D721Med (cell line): ENCODE measurements around the gene CAPN5.

Experiments used
- DNase-seq: peaks from one replicate; pipeline ENCODE4 v3.0.0; 2011; ENCODE audit warnings: low spot score; ENCODE audit not compliant: insufficient read length
- FAIRE-seq: peaks from 2 replicates; lab custom pipeline; 2011; peaks lifted over from hg19 to GRCh38; lab: Jason Lieb, UNC
- TF ChIP-seq, protein P1 (sequence below): IDR thresholded peaks from 2 replicates; pipeline ENCODE4 v1.5.1; 2012; ENCODE audit warnings: mild to moderate bottlenecking, control low read depth; ENCODE audit not compliant: insufficient read depth; ENCODE audit errors: missing control alignments

The CAPN5 gene

DNA sequence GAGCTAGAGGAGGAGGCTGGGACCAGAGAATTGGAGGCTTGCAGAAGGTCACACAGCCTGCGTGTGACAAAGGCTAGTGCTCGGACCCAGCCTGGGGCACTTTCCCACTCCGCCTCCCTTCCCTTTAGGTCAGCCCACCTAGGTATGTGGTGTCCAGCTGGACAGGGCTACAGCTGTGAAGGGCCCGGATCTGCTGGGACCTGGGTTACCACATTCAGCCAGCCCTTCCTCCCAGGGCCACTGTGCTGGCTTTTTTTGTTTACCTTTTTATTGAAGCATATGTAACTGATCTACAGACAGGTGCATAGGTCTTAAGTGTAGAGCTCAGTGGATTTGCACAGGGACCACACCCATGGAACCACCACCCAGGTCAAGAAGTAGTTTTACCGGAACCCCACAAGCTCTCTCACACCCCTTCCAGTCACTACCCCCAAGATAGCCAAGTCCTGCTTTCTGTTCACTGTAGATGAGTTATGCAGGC is 8.7 kb downstream of the CAPN5 start:
- TF ChIP-seq, protein P1, sequence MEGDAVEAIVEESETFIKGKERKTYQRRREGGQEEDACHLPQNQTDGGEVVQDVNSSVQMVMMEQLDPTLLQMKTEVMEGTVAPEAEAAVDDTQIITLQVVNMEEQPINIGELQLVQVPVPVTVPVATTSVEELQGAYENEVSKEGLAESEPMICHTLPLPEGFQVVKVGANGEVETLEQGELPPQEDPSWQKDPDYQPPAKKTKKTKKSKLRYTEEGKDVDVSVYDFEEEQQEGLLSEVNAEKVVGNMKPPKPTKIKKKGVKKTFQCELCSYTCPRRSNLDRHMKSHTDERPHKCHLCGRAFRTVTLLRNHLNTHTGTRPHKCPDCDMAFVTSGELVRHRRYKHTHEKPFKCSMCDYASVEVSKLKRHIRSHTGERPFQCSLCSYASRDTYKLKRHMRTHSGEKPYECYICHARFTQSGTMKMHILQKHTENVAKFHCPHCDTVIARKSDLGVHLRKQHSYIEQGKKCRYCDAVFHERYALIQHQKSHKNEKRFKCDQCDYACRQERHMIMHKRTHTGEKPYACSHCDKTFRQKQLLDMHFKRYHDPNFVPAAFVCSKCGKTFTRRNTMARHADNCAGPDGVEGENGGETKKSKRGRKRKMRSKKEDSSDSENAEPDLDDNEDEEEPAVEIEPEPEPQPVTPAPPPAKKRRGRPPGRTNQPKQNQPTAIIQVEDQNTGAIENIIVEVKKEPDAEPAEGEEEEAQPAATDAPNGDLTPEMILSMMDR: no peak
- no peak for DNase-seq
- no peak for FAIRE-seq

DNA sequence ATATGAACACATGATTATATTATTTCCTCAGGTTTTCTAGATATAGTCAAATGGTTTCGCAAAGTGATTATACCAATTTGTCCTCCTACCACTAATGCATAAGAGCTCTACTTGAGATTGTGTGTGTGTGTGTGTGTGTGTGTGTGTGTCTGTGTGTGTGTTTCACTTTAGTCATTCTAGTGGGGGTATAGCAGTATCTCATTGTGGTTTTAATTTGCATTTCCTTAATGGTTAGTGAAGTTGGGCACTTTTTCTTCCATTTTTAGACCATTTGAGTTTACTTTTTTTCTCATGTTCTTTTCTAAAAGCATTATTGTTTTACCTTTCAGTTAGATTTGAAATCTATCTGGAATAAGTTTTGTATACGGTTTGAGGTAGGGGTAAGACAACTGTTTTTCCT is 12.9 kb downstream of the CAPN5 start:
- DNase-seq (no peak), FAIRE-seq (no peak)
- TF ChIP-seq, protein P1: no peak

DNA sequence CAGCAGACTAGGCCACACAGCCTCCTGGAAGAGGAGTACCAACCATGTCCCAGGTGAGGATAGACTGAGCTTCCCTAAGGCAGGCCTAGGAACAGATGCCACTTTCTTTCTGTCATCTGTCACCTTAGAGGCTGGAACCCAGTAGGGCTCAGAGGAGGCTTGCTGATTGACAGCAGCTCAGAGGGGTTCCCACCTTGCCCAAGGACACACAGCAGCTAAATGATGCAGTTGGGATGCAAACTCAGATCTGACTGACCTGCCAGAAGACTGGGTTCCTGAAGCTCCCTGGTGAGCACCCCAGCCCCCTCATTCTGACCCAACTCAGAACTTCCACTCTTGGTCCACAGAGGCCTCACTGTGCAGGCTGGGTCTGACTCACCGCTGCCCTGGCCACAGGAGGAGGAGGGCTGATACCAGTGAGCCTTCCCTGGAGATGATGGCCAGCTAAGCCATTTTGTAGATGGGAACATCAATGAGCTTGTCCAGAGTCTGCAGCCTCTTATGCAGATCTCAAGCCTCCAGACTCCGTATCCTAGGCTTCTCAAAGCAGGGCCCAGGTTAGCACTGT is 14.0 kb downstream of the CAPN5 start:
- DNase-seq: no peak
- no peak for FAIRE-seq
- TF ChIP-seq, protein P1: no peak

DNA sequence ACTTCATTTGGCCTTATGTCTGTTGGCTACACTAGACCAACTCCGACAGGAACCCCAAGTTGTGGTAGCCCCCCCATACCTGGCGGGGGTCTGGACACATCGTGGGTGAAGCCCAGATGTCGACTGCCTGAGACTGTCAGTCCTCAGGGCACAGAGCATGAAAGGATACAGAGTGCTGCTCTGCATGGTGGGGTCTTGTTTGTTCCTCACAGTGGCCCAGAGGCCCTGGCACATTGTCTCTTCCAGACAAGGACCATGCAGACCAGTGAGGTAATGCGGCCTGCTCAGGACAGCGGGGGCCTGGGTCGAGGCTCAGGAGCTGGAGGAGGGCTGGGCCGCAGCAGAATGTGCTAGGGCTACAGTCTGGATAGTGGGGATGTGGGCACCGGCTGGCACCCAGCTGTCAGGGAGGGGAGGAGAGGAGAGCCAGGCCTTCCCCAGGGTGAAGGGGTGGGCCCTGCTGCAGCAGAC is 14.6 kb downstream of the CAPN5 start:
- TF ChIP-seq, protein P1: no peak
- no peak for DNase-seq
- no peak for FAIRE-seq

DNA sequence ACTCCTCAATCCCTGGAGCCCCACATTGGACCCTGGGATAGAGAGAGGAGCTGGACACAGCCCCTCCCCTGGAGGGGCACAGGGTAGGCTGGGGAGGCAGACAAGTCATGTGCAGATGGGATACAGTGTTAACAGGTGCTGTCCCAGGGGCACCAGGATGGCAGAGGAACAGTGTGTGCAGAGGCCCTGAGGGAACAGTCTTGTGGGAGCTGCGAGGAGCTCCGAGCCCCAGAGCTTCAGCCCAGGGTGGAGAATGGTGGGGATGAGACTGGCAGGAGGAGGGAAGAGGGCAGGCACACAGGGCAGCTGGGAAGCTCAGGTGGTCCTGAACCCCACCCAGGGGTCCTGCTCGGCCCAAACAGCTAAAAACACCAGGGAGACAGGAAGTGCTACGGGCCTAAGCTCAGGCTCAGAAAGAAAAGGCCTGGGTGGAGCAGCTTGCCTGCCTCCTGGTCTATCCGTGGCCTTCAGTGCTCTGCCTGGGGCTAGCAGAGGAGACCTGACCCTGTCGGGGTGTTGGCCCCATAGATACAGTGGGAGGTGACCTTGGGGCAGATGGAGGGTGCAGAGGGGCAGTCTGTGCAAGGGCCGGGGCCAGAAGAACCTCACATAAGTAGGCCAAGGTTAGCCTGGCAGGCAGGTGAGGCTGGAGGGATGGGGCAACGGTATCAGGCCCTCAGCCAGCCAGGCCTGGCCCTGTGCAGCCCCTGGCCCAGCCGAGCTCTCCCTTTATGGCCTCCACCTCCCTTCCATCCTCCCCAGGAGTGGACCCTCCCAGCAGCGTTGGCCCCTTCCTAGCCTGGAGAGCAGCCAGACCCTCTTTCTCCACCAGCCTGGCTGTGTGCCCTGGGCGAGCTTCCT is 15.4 kb downstream of the CAPN5 start:
- TF ChIP-seq, protein P1: no peak
- DNase-seq (no peak), FAIRE-seq (no peak)

DNA sequence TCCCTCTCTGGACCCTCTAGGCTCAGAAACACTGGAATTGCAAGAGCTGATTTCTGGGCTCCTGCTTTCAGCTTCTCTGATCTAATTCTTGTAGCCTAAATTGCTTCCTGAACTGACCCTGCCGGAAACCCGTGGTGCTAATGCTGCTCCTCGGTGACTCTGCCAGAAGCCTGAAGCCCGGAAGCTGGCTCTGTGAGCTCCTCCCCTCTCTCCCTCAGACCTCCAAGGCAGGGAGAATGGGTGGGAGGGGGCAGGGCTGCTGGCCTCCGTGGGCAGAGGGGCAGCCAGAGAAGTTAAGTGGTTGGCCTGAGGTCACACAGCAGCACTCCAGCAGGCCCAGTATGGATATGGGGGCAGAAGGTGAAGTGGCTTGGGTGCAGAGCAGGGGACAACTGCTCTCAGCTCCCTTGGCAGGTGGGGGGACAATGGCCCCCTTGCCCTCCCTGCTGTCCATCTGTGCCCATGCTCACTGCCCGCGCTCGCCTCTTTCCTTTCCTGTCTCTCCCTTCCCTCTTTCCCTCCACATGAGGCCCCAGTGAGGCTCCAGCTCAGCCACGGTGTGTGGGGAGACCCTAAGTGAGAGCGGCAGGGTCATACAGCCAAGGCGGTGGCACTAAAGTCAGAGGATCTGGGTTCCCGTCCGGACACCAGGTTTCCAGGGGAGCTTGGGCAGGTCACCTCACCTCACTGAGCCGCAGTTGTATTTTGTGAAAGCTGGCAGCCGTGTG is 16.2 kb downstream of the CAPN5 start:
- TF ChIP-seq, protein P1: no peak
- DNase-seq: no peak
- no peak for FAIRE-seq
